Mammary epithelial cell (primary cell): ENCODE data around the gene UBP1.

Experiments
- EZH2 ChIP-seq: IDR thresholded peaks from 2 replicates; pipeline ENCODE4 v1.6.1; 2012; ENCODE audit warnings: low read length, inconsistent platforms, borderline replicate concordance
- TF ChIP-seq, protein P1 (sequence below), 2 donors: IDR thresholded peaks in 1 of 2; conservative IDR thresholded peaks in 1 of 2; 2 replicates each; pipeline ENCODE4 v1.5.1; 2011 to 2012; ENCODE audit warnings: inconsistent platforms in 2 of 2, low read length in 2 of 2, mild to moderate bottlenecking in 2 of 2, control low read depth in 1 of 2, low read depth in 1 of 2; ENCODE audit not compliant: insufficient read depth in 1 of 2; ENCODE audit errors: extremely low read depth in 1 of 2

DNA sequence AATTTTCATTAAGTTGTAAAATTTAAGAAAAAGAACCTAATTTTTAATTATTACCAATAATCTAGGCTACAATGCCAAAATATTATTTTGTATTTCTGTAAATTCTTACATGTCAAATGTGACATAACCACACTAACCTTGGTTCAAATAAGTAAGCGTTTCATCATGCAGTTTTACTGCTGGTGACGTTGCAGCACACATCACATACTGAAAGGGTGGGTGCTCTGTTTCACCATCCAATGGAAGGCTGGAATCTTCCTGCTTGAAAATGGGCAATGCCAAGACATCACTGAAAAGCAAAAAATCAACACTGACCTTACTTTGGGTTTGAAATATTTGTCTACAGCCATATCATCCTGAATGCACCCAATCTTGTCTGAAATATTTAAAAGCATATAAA is 14.8 kb downstream of the UBP1 start:
- TF ChIP-seq, protein P1, sequence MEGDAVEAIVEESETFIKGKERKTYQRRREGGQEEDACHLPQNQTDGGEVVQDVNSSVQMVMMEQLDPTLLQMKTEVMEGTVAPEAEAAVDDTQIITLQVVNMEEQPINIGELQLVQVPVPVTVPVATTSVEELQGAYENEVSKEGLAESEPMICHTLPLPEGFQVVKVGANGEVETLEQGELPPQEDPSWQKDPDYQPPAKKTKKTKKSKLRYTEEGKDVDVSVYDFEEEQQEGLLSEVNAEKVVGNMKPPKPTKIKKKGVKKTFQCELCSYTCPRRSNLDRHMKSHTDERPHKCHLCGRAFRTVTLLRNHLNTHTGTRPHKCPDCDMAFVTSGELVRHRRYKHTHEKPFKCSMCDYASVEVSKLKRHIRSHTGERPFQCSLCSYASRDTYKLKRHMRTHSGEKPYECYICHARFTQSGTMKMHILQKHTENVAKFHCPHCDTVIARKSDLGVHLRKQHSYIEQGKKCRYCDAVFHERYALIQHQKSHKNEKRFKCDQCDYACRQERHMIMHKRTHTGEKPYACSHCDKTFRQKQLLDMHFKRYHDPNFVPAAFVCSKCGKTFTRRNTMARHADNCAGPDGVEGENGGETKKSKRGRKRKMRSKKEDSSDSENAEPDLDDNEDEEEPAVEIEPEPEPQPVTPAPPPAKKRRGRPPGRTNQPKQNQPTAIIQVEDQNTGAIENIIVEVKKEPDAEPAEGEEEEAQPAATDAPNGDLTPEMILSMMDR (conservative IDR thresholded peaks at IDR 0.05 in 1 of 2, IDR thresholded peaks at IDR 0.05 in 1 of 2; ENCODE audit: extremely low read depth in 1 of 2, insufficient read depth in 1 of 2, low read depth in 1 of 2, low read length in 2 of 2), result no peak
- TF ChIP-seq EZH2, result no peak
